Measurements from ENCODE around the gene GORASP1. TPM values are rescaled to one million over a fixed set of nuclear protein-coding genes. Genes with fewer than 3 reads are reported as not detected.

GORASP1 gene
- total RNA-seq, 1 donor from 2014 or later, result 86.9 TPM

GRCh38 chr3:39112535-39112934 lies 5.1 kb upstream of the GORASP1 start:
- no peak for TF ChIP-seq CTCF (IDR thresholded peaks at IDR 0.05)
- H3K27ac ChIP-seq, result no peak overlapping the region
- intact Hi-C loops (cut with DNase I), result no loop called here
- H3K9me3 ChIP-seq, result no peaks in the 10 kb centered on the region
- H3K36me3 ChIP-seq, result no peaks in the 10 kb centered on the region
- no peaks in the 10 kb centered on the region for H3K27me3 ChIP-seq
- ATAC-seq (no peak), DNase-seq (no peak)
- H3K4me1 ChIP-seq, result peaks cover 10% of the 10 kb centered on the region
- H3K4me3 ChIP-seq, result no peak overlapping the region

GRCh38 chr3:39112113-39112512 lies 4.7 kb upstream of the GORASP1 start:
- Histone ChIP-seq H3K4me3 (no peak overlapping the region), H3K27me3 (no peaks in the 10 kb centered on the region), H3K9me3 (no peaks in the 10 kb centered on the region), H3K27ac (no peak overlapping the region), H3K36me3 (no peaks in the 10 kb centered on the region), H3K4me1 (peaks cover 10% of the 10 kb centered on the region)
- TF ChIP-seq CTCF (IDR thresholded peaks at IDR 0.05), result no peak
- DNase-seq, result no peak
- no peak for ATAC-seq
- intact Hi-C loops (cut with DNase I), result no loop called here

- no peaks in the 10 kb centered on the region for H3K36me3 ChIP-seq
- H3K4me1 ChIP-seq, result peaks cover 23% of the 10 kb centered on the region
- H3K27me3 ChIP-seq, result no peaks in the 10 kb centered on the region
- no peak for TF ChIP-seq CTCF (IDR thresholded peaks at IDR 0.05)
- intact Hi-C loops (cut with DNase I), result no loop called here
- no peak for ATAC-seq
- no peaks in the 10 kb centered on the region for H3K9me3 ChIP-seq
- no peak for DNase-seq
- H3K27ac ChIP-seq, result no peak overlapping the region
- no peak overlapping the region for H3K4me3 ChIP-seq
Observed at GRCh38 chr3:39110041-39110639, 2.7 kb upstream of the GORASP1 start.

- Histone ChIP-seq H3K27me3 (no peaks in the 10 kb centered on the region), H3K4me1 (peaks cover 28% of the 10 kb centered on the region), H3K9me3 (no peaks in the 10 kb centered on the region), H3K4me3 (no peak overlapping the region), H3K36me3 (no peaks in the 10 kb centered on the region), H3K27ac (no peak overlapping the region)
- DNase-seq, result no peak
- intact Hi-C loops (cut with DNase I), result no loop called here
- ATAC-seq, result no peak
- TF ChIP-seq CTCF (IDR thresholded peaks at IDR 0.05), result no peak
Observed at GRCh38 chr3:39109086-39109485, 1.7 kb upstream of the GORASP1 start.

- intact Hi-C loops (cut with DNase I), result no loop called here
- DNase-seq, result no peak
Observed at GRCh38 chr3:39108200-39108710, 828 bp upstream of the GORASP1 start.

More at GRCh38 chr3:39108200-39108710, 828 bp upstream of the GORASP1 start:
- Histone ChIP-seq H3K4me1 (peaks cover 28% of the 10 kb centered on the region), H3K27ac (peak overlapping the region; percentile 98), H3K9me3 (no peaks in the 10 kb centered on the region), H3K27me3 (no peaks in the 10 kb centered on the region), H3K4me3 (peak overlapping the region; percentile 80), H3K36me3 (no peaks in the 10 kb centered on the region)
- TF ChIP-seq CTCF (IDR thresholded peaks at IDR 0.05), result no peak
- ATAC-seq, result peak; percentile 5
